Astrocyte of the cerebellum (primary cell): ENCODE data around the gene RXFP3.
"Not testable (repeated sequence)": the region's sequence is repeated elsewhere in the genome, so short reads cannot be mapped to it uniquely, and the experiment has no call there.

Source experiments
- DNase-seq: peaks from one replicate; pipeline ENCODE4 v3.0.0-alpha.2; 2011; ENCODE audit warnings: low read depth
- H3K4me3 ChIP-seq: 2 replicates; pipeline ENCODE4 v1.5.1; 2011; ENCODE audit warnings: mild to moderate bottlenecking, low read depth, low read length, moderate library complexity
- CTCF ChIP-seq: IDR thresholded peaks from 2 replicates; pipeline ENCODE4 v1.5.1; 2012; ENCODE audit warnings: low read length, low read depth, moderate library complexity, mild to moderate bottlenecking; ENCODE audit errors: missing control alignments
- in situ Hi-C: cut with HindIII; loops from 2 replicates; pipeline ENCODE4 v1.10.0; 2017; ENCODE audit warnings: low sequenced_read_pairs

The RXFP3 gene

GRCh38 chr5:33939556-33940262 lies 3.5 kb downstream of the RXFP3 start:
- no peak for TF ChIP-seq CTCF
- no peak overlapping the region for H3K4me3 ChIP-seq
- DNase-seq, result no peak
- in situ Hi-C loops, result loop anchor here (25.0 kb wide), 1 partner anchor 477 kb away; no protein-coding TSS in a partner anchor

GRCh38 chr5:33941090-33941489 lies 4.9 kb downstream of the RXFP3 start:
- no peak overlapping the region for H3K4me3 ChIP-seq
- in situ Hi-C loops, result loop anchor here (25.0 kb wide), 1 partner anchor 479 kb away; no protein-coding TSS in a partner anchor
- TF ChIP-seq CTCF, result no peak
- DNase-seq, result no peak

- no peak for TF ChIP-seq CTCF
- DNase-seq, result no peak
- no peak overlapping the region for H3K4me3 ChIP-seq
- in situ Hi-C loops, result loop anchor here (25.0 kb wide), 1 partner anchor 482 kb away; no protein-coding TSS in a partner anchor
Observed at GRCh38 chr5:33944543-33945132, 8.5 kb downstream of the RXFP3 start.

GRCh38 chr5:33952175-33952574 lies 16.0 kb downstream of the RXFP3 start:
- H3K4me3 ChIP-seq, DNase-seq, in situ Hi-C loops: not testable (repeated sequence)

- TF ChIP-seq CTCF, result no peak
- DNase-seq, result no peak
- H3K4me3 ChIP-seq, result no peak overlapping the region
- in situ Hi-C loops, result no loop called here
Observed at GRCh38 chr5:33957577-33958150, 21.5 kb downstream of the RXFP3 start.

GRCh38 chr5:33958176-33958575 lies 22.0 kb downstream of the RXFP3 start:
- in situ Hi-C loops, result no loop called here
- H3K4me3 ChIP-seq, result no peak overlapping the region
- DNase-seq, result no peak
- no peak for TF ChIP-seq CTCF
